ENCODE data around the gene BUD31.

DNA sequence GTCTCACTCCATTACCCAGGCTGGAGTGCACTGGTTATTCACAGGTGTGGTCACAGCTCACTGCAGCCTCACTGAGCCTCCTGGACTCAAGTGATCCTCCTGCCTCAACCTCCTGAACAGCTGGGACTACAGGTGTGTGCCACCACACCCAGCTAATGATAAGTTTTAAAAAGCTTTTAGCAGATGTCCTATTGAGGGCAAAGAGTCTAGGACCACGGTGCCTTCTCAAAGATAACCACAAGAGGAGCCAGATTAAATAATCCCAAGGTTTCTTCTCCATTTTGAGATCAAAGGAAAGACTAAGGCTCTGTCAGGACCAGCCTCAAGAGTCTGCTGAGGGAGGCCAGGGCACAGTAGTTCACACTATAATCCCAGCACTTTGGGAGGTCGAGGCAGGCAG lies 52.5 kb downstream of the BUD31 start:
- TF ChIP-seq, protein P1, sequence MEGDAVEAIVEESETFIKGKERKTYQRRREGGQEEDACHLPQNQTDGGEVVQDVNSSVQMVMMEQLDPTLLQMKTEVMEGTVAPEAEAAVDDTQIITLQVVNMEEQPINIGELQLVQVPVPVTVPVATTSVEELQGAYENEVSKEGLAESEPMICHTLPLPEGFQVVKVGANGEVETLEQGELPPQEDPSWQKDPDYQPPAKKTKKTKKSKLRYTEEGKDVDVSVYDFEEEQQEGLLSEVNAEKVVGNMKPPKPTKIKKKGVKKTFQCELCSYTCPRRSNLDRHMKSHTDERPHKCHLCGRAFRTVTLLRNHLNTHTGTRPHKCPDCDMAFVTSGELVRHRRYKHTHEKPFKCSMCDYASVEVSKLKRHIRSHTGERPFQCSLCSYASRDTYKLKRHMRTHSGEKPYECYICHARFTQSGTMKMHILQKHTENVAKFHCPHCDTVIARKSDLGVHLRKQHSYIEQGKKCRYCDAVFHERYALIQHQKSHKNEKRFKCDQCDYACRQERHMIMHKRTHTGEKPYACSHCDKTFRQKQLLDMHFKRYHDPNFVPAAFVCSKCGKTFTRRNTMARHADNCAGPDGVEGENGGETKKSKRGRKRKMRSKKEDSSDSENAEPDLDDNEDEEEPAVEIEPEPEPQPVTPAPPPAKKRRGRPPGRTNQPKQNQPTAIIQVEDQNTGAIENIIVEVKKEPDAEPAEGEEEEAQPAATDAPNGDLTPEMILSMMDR (IDR thresholded peaks at IDR 0.05; ENCODE audit: insufficient read depth, low read depth, low read length) = no peak
- TF ChIP-seq EZH2 (IDR thresholded peaks at IDR 0.05; ENCODE audit: insufficient read depth, low read length) = no peak

Data from astrocyte (in vitro differentiated cells and primary cell).